ENCODE measurements around the gene CRTC3. TPM values are rescaled to one million over a fixed set of nuclear protein-coding genes. Genes with fewer than 3 reads are reported as not detected.
A peak's percentile ranks its signal among the peaks of the same experiment; 100 is the strongest.

The CRTC3 gene
- total RNA-seq, 2 donors from 2014 or later: 76.0 to 84.4 TPM

DNA sequence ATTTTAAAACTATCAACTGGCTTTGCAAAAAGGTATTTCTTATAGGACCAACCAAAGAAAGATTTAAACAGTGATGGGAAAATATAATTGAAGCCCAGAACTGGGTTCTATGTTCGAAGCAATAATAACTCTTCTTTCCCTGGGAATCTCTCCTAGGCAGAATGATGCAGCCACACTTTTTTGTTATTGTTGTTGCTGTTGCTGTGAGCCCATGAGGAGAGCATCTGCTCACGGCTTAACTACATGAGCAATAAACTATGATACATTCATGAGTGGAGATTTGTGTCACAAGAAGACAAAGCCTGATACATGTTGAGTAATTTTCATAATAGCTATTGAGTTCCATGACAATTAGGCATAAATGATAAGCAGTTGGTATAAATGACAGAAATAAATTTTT is 80.5 kb downstream of the CRTC3 start:
- no peaks in the 10 kb centered on the region for H3K9me3 ChIP-seq (ENCODE audit: control insufficient read depth, low read length, poor library complexity, severe bottlenecking)
- Mint-ChIP-seq H3K36me3 (ENCODE audit: low read depth) (peaks cover 18% of the 10 kb centered on the region), H3K4me3 (no peak overlapping the region), H3K4me1 (peaks cover 22% of the 10 kb centered on the region), H3K27me3 (no peaks in the 10 kb centered on the region), H3K27ac (no peak overlapping the region)
- ATAC-seq: no peak
- no peak for DNase-seq

- no peak overlapping the region for H3K4me3 Mint-ChIP-seq
- DNase-seq (no peak), ATAC-seq (no peak)
- H3K36me3 Mint-ChIP-seq (ENCODE audit: low read depth): peaks cover 18% of the 10 kb centered on the region
- H3K9me3 ChIP-seq (ENCODE audit: control insufficient read depth, low read length, poor library complexity, severe bottlenecking): no peaks in the 10 kb centered on the region
- H3K27me3 Mint-ChIP-seq: no peaks in the 10 kb centered on the region
- peaks cover 22% of the 10 kb centered on the region for H3K4me1 Mint-ChIP-seq
- H3K27ac Mint-ChIP-seq: no peak overlapping the region
Observed at GRCh38 chr15:90611157-90611556, 81.4 kb downstream of the CRTC3 start.

GRCh38 chr15:90617171-90617570 is 87.4 kb downstream of the CRTC3 start:
- no peaks in the 10 kb centered on the region for H3K27me3 Mint-ChIP-seq
- H3K36me3 Mint-ChIP-seq (ENCODE audit: low read depth): peaks cover 11% of the 10 kb centered on the region
- peaks cover 23% of the 10 kb centered on the region for H3K4me1 Mint-ChIP-seq
- H3K4me3 Mint-ChIP-seq: peak overlapping the region; percentile 19
- H3K9me3 ChIP-seq (ENCODE audit: control insufficient read depth, low read length, poor library complexity, severe bottlenecking): no peaks in the 10 kb centered on the region
- no peak for ATAC-seq
- no peak for DNase-seq
- peak overlapping the region; percentile 6 for H3K27ac Mint-ChIP-seq

- H3K9me3 ChIP-seq (ENCODE audit: control insufficient read depth, low read length, poor library complexity, severe bottlenecking): no peaks in the 10 kb centered on the region
- ATAC-seq: no peak
- peaks cover 11% of the 10 kb centered on the region for H3K36me3 Mint-ChIP-seq (ENCODE audit: low read depth)
- H3K4me1 Mint-ChIP-seq: peaks cover 23% of the 10 kb centered on the region
- no peak overlapping the region for H3K4me3 Mint-ChIP-seq
- no peak for DNase-seq
- no peaks in the 10 kb centered on the region for H3K27me3 Mint-ChIP-seq
- H3K27ac Mint-ChIP-seq: peak overlapping the region; percentile 6
Observed at GRCh38 chr15:90617668-90618097, 88.0 kb downstream of the CRTC3 start.

- peaks cover 19% of the 10 kb centered on the region for H3K4me1 Mint-ChIP-seq
- H3K4me3 Mint-ChIP-seq: no peak overlapping the region
- no peaks in the 10 kb centered on the region for H3K9me3 ChIP-seq (ENCODE audit: control insufficient read depth, low read length, poor library complexity, severe bottlenecking)
- ATAC-seq (no peak), DNase-seq (no peak)
- peaks cover 7% of the 10 kb centered on the region for H3K36me3 Mint-ChIP-seq (ENCODE audit: low read depth)
- peak overlapping the region; percentile 78 for H3K27ac Mint-ChIP-seq
- H3K27me3 Mint-ChIP-seq: no peaks in the 10 kb centered on the region
Observed at GRCh38 chr15:90618330-90619125, 88.8 kb downstream of the CRTC3 start.

DNA sequence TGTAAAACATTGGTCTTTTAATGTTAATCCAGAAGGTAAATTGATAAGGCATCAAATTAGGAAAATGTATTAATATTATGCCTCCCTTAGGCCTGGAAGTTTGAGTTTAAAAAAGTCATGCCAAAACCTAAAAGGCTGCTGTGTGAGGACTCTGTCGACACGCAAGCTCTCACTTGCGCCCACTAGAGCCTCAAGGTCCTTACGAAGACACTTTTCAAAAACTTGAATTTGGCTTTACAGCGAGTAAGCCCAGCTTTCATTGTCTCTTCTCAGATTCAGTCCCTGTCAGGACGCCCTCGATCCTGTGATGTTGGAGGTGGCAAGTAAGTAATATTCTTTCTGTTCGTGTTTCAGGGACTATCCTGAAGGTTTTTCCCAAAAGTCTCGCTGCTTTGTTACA is 89.7 kb downstream of the CRTC3 start:
- Mint-ChIP-seq H3K36me3 (ENCODE audit: low read depth) (peaks cover 7% of the 10 kb centered on the region), H3K4me1 (peaks cover 19% of the 10 kb centered on the region), H3K4me3 (peak overlapping the region; percentile 62), H3K27me3 (no peaks in the 10 kb centered on the region), H3K27ac (peak overlapping the region; percentile 78)
- H3K9me3 ChIP-seq (ENCODE audit: control insufficient read depth, low read length, poor library complexity, severe bottlenecking): no peaks in the 10 kb centered on the region
- ATAC-seq (peak; percentile 59), DNase-seq (no peak)

DNA sequence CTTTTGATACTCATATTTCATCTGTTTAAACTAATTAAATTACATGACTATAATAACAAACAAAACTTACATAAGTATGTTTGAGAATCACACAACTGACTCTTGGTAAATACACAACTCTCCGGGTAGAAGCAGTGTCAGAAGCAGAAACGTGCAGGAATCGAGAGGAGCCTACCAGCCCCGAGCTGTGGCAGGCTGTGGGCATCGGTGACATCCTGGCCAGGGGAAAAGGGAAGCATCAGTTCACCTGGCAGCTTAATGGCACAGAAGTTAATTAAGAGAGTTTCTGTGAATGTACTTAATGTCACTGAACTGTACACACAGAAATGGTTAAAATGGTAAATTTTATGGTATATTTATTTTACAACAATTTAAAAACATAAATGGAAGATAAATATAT is 90.2 kb downstream of the CRTC3 start:
- no peak for DNase-seq
- Mint-ChIP-seq H3K4me3 (peak overlapping the region; percentile 62), H3K4me1 (peaks cover 19% of the 10 kb centered on the region), H3K27ac (peak overlapping the region; percentile 78), H3K36me3 (ENCODE audit: low read depth) (peaks cover 7% of the 10 kb centered on the region), H3K27me3 (no peaks in the 10 kb centered on the region)
- H3K9me3 ChIP-seq (ENCODE audit: control insufficient read depth, low read length, poor library complexity, severe bottlenecking): no peaks in the 10 kb centered on the region
- peak; percentile 45 for ATAC-seq

DNA sequence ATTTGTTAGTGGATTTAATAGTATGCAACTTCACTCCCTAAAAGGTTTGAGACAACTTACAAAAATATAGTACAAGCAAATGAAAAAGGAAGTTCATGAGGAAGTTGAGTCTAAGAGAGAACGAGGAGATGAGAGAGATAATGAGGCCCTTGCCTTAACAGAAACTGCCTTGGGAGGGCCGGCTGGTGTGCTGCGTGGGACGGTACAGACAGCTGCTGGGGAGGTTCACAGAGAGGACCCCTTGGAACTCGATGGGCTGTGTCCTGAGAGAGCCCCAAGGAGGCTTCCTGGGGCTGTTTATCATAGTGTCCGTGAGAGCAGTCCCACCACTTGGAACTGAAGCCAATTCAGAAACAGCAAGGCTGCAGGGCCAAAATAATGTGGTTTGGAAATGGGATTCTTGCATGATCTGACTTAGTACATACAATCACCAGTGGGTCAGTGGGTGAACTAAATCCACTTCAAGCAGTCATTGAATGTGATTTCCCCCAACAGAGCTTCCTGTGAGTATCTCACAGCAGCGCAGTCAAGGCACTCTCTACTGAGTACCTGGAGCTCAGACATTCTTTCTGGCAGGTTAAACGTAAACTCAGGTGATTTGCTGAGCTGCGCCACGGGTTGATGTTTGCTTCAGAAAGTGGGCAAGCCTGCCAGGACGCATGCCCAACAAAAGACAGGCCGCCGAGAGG is 90.8 kb downstream of the CRTC3 start:
- ATAC-seq: peak; percentile 77

GRCh38 chr15:90623854-90624253 is 94.1 kb downstream of the CRTC3 start:
- H3K27ac Mint-ChIP-seq: no peak overlapping the region
- no peak overlapping the region for H3K4me3 Mint-ChIP-seq
- no peak for ATAC-seq
- peaks cover 10% of the 10 kb centered on the region for H3K4me1 Mint-ChIP-seq
- H3K9me3 ChIP-seq (ENCODE audit: control insufficient read depth, low read length, poor library complexity, severe bottlenecking): no peaks in the 10 kb centered on the region
- no peaks in the 10 kb centered on the region for H3K27me3 Mint-ChIP-seq
- no peaks in the 10 kb centered on the region for H3K36me3 Mint-ChIP-seq (ENCODE audit: low read depth)
- DNase-seq: no peak

More for the DNA sequence above, 90.8 kb downstream of the CRTC3 start:
- no peaks in the 10 kb centered on the region for H3K27me3 Mint-ChIP-seq
- peaks cover 7% of the 10 kb centered on the region for H3K36me3 Mint-ChIP-seq (ENCODE audit: low read depth)
- no peaks in the 10 kb centered on the region for H3K9me3 ChIP-seq (ENCODE audit: control insufficient read depth, low read length, poor library complexity, severe bottlenecking)
- peak overlapping the region; percentile 62 for H3K4me3 Mint-ChIP-seq
- no peak for DNase-seq
- H3K4me1 Mint-ChIP-seq: peaks cover 19% of the 10 kb centered on the region
- H3K27ac Mint-ChIP-seq: peak overlapping the region; percentile 78

DNA sequence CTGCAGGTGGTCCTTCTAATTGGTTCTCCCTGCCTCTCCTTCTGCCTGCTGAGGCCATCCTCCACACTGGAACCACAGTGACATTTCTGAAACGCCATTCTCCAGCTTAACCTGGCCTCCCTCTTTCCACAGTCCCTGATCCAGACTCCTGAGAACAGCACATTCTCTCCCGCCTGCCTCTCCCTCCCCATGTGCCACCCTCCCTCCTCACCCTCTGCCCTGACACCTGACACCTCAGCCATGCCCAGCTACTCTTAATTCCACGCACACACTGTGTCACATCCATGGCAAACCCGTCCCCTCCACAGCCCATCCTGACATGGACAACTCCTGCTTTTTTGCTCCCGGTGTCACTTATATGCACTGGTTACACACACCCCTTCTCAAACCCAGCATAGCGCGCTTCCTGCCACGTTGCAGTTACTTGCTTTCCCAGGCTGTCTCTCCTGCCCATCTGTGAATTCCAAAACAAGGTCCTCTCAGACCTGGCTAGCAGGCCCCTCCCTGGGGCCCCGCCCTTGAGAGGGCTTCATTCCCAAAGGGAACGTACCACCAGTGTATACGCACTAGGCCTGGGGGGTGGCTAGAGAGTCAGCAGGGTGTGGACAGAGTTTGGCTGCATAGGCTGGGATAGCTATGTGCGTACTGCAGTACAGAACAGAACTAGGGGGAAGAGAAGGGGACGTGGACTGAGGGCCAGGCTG is 94.7 kb downstream of the CRTC3 start:
- H3K27me3 Mint-ChIP-seq: no peaks in the 10 kb centered on the region
- H3K36me3 Mint-ChIP-seq (ENCODE audit: low read depth): peaks cover 4% of the 10 kb centered on the region
- H3K4me3 Mint-ChIP-seq: no peak overlapping the region
- H3K9me3 ChIP-seq (ENCODE audit: control insufficient read depth, low read length, poor library complexity, severe bottlenecking): no peaks in the 10 kb centered on the region
- H3K4me1 Mint-ChIP-seq: peaks cover 10% of the 10 kb centered on the region
- DNase-seq: no peak
- no peak for ATAC-seq
- H3K27ac Mint-ChIP-seq: no peak overlapping the region

GRCh38 chr15:90625037-90625436 is 95.3 kb downstream of the CRTC3 start:
- Mint-ChIP-seq H3K27me3 (no peaks in the 10 kb centered on the region), H3K4me1 (peaks cover 8% of the 10 kb centered on the region), H3K27ac (no peak overlapping the region), H3K36me3 (ENCODE audit: low read depth) (peaks cover 5% of the 10 kb centered on the region), H3K4me3 (no peak overlapping the region)
- DNase-seq (no peak), ATAC-seq (no peak)
- H3K9me3 ChIP-seq (ENCODE audit: control insufficient read depth, low read length, poor library complexity, severe bottlenecking): no peaks in the 10 kb centered on the region

GRCh38 chr15:90629217-90629616 is 99.5 kb downstream of the CRTC3 start:
- H3K36me3 Mint-ChIP-seq (ENCODE audit: low read depth): peaks cover 10% of the 10 kb centered on the region
- H3K4me1 Mint-ChIP-seq: peaks cover 2% of the 10 kb centered on the region
- no peak for DNase-seq
- H3K9me3 ChIP-seq (ENCODE audit: control insufficient read depth, low read length, poor library complexity, severe bottlenecking): no peaks in the 10 kb centered on the region
- no peaks in the 10 kb centered on the region for H3K27me3 Mint-ChIP-seq
- no peak for ATAC-seq
- no peak overlapping the region for H3K4me3 Mint-ChIP-seq
- H3K27ac Mint-ChIP-seq: no peak overlapping the region

DNA sequence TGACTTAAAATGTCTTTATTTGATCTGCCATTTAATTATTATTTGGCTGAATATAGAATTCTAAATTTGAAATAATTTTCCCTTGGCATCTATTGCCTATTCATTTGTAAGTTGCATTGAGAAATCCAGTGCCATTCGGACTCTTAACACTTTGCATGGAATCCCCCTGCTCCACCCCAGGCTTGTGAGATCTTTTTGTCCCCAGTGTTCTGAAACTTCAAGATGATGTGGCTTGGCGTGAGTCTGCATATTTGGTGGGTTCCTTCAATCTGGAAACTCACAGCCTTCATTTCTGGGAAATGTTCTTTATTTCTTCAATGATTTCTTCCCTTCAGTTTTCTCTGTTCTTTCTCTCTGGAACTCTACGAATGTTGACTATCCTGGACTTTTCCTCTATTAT is 103.6 kb downstream of the CRTC3 start:
- H3K27me3 Mint-ChIP-seq: no peaks in the 10 kb centered on the region
- peaks cover 12% of the 10 kb centered on the region for H3K36me3 Mint-ChIP-seq (ENCODE audit: low read depth)
- H3K27ac Mint-ChIP-seq: peak overlapping the region; percentile 43
- H3K4me1 Mint-ChIP-seq: peaks cover 5% of the 10 kb centered on the region
- DNase-seq (no peak), ATAC-seq (no peak)
- H3K4me3 Mint-ChIP-seq: no peak overlapping the region
- no peaks in the 10 kb centered on the region for H3K9me3 ChIP-seq (ENCODE audit: control insufficient read depth, low read length, poor library complexity, severe bottlenecking)

All from T-helper 17 cell (primary cell).